ENCODE measurements around the gene ACP2.

DNA sequence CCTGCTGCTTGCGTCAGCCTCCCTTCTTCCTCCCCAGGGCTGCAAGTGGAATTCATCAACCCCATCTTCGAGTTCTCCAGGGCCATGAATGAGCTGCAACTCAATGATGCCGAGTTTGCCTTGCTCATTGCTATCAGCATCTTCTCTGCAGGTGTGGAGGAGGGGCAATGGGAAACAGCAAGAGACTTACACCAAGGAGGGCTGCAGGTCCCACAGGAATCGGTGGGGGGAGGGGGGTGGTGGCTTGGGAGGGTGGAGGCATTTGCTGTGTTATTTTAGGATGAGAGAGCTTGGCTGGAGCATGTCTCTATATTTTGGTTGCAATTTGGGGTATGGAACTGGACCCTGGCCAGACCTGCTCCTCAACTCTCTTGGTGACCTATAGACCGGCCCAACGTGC lies 19.3 kb upstream of the ACP2 start:
- TF ChIP-seq SP1 (CRISPR knock-in tag; conservative IDR thresholded peaks at IDR 0.05) (no peak), KAT7 (CRISPR knock-in tag; IDR thresholded peaks at IDR 0.05; ENCODE audit: borderline replicate concordance) (no peak), JUN (CRISPR knock-in tag; IDR thresholded peaks at IDR 0.05) (no peak), OVOL2 (CRISPR knock-in tag; IDR thresholded peaks at IDR 0.05; ENCODE audit: borderline replicate concordance) (no peak), NFYB (CRISPR knock-in tag; conservative IDR thresholded peaks at IDR 0.05; ENCODE audit: low read depth) (no peak)
- TF ChIP-seq, protein P1, sequence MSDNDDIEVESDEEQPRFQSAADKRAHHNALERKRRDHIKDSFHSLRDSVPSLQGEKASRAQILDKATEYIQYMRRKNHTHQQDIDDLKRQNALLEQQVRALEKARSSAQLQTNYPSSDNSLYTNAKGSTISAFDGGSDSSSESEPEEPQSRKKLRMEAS (CRISPR knock-in tag; IDR thresholded peaks at IDR 0.05), result no peak
- TF ChIP-seq, protein P2, sequence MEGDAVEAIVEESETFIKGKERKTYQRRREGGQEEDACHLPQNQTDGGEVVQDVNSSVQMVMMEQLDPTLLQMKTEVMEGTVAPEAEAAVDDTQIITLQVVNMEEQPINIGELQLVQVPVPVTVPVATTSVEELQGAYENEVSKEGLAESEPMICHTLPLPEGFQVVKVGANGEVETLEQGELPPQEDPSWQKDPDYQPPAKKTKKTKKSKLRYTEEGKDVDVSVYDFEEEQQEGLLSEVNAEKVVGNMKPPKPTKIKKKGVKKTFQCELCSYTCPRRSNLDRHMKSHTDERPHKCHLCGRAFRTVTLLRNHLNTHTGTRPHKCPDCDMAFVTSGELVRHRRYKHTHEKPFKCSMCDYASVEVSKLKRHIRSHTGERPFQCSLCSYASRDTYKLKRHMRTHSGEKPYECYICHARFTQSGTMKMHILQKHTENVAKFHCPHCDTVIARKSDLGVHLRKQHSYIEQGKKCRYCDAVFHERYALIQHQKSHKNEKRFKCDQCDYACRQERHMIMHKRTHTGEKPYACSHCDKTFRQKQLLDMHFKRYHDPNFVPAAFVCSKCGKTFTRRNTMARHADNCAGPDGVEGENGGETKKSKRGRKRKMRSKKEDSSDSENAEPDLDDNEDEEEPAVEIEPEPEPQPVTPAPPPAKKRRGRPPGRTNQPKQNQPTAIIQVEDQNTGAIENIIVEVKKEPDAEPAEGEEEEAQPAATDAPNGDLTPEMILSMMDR (IDR thresholded peaks at IDR 0.05), result no peak
- TF ChIP-seq, protein P3, sequence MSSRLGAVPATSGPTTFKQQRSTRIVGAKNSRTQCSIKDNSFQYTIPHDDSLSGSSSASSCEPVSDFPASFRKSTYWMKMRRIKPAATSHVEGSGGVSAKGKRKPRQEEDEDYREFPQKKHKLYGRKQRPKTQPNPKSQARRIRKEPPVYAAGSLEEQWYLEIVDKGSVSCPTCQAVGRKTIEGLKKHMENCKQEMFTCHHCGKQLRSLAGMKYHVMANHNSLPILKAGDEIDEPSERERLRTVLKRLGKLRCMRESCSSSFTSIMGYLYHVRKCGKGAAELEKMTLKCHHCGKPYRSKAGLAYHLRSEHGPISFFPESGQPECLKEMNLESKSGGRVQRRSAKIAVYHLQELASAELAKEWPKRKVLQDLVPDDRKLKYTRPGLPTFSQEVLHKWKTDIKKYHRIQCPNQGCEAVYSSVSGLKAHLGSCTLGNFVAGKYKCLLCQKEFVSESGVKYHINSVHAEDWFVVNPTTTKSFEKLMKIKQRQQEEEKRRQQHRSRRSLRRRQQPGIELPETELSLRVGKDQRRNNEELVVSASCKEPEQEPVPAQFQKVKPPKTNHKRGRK (CRISPR knock-in tag; IDR thresholded peaks at IDR 0.05; ENCODE audit: borderline replicate concordance), result no peak
- TF ChIP-seq, protein P4, sequence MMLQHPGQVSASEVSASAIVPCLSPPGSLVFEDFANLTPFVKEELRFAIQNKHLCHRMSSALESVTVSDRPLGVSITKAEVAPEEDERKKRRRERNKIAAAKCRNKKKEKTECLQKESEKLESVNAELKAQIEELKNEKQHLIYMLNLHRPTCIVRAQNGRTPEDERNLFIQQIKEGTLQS (CRISPR knock-in tag; conservative IDR thresholded peaks at IDR 0.05), result no peak
- TF ChIP-seq, protein P5, sequence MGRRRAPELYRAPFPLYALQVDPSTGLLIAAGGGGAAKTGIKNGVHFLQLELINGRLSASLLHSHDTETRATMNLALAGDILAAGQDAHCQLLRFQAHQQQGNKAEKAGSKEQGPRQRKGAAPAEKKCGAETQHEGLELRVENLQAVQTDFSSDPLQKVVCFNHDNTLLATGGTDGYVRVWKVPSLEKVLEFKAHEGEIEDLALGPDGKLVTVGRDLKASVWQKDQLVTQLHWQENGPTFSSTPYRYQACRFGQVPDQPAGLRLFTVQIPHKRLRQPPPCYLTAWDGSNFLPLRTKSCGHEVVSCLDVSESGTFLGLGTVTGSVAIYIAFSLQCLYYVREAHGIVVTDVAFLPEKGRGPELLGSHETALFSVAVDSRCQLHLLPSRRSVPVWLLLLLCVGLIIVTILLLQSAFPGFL (CRISPR knock-in tag; IDR thresholded peaks at IDR 0.05; ENCODE audit: borderline replicate concordance), result no peak
- TF ChIP-seq, protein P6, sequence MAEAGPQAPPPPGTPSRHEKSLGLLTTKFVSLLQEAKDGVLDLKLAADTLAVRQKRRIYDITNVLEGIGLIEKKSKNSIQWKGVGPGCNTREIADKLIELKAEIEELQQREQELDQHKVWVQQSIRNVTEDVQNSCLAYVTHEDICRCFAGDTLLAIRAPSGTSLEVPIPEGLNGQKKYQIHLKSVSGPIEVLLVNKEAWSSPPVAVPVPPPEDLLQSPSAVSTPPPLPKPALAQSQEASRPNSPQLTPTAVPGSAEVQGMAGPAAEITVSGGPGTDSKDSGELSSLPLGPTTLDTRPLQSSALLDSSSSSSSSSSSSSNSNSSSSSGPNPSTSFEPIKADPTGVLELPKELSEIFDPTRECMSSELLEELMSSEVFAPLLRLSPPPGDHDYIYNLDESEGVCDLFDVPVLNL (CRISPR knock-in tag; IDR thresholded peaks at IDR 0.05; ENCODE audit: borderline replicate concordance, low read depth), result no peak
